CD4-positive, alpha-beta T cell (primary cell): ENCODE results near the gene TMBIM1. TPM values are rescaled to one million over a fixed set of nuclear protein-coding genes. Genes with fewer than 3 reads are reported as not detected.

Experiments
- ATAC-seq: fragments of 200-7000 bp; cut with Tn5 transposase; one replicate; pipeline ENCODE4 v1.10.0; 2022; ENCODE audit warnings: mild to moderate bottlenecking; ENCODE audit not compliant: poor library complexity
- CTCF ChIA-PET: fragments of 350-600 bp; sonication (Branson Sonifier 250); formaldehyde crosslinking; loops from one replicate; lab custom pipeline; 2021; ENCODE audit warnings: antibody characterized with exemption, inconsistent platforms; lab: Charles Lee
- POLR2A ChIA-PET: fragments of 350-600 bp; sonication (Branson Sonifier 250); formaldehyde crosslinking; loops from one replicate; lab custom pipeline; 2021; ENCODE audit warnings: antibody characterized with exemption, inconsistent platforms; lab: Charles Lee
- DNase-seq, 14 experiments: peaks; one replicate each; pipeline ENCODE4 v3.0.0-alpha.2; 2013 to 2020; ENCODE audit warnings: mixed read lengths in 2 of 14
- H3K27ac ChIP-seq, 2 donors: one replicate each; pipeline versions ENCODE4 v1.5.1 to v1.7.0; 2013; ENCODE audit warnings: low read length in 2 of 2, low read depth in 1 of 2, mild to moderate bottlenecking in 1 of 2
- H3K27me3 ChIP-seq, 2 experiments: 1 replicate in 1 of 2; 2 replicates in 1 of 2; pipeline versions ENCODE4 v1.6.1 to v1.7.0; 2013; ENCODE audit warnings: low read length in 2 of 2, control low read depth in 1 of 2, mild to moderate bottlenecking in 1 of 2, moderate library complexity in 1 of 2; ENCODE audit not compliant: insufficient read depth in 2 of 2, control insufficient read depth in 1 of 2
- H3K36me3 ChIP-seq: one replicate; pipeline ENCODE4 v1.6.1; 2013; ENCODE audit warnings: low read length, control low read depth; ENCODE audit not compliant: insufficient read depth
- H3K4me1 ChIP-seq: one replicate; pipeline ENCODE4 v1.6.1; 2013; ENCODE audit warnings: low read length, control low read depth; ENCODE audit not compliant: insufficient read depth
- H3K4me3 ChIP-seq: one replicate; pipeline ENCODE4 v1.5.1; 2013; ENCODE audit warnings: mild to moderate bottlenecking, low read length, moderate library complexity
- H3K9me3 ChIP-seq, 2 experiments: 1 replicate in 1 of 2; 2 replicates in 1 of 2; pipeline versions ENCODE4 v1.6.1 to v1.7.0; 2013; ENCODE audit warnings: low read length in 2 of 2, mild to moderate bottlenecking in 2 of 2, control low read depth in 1 of 2, moderate library complexity in 1 of 2; ENCODE audit not compliant: control insufficient read depth in 1 of 2, insufficient read depth in 1 of 2
- H3K27ac Mint-ChIP-seq: one replicate; pipeline ENCODE4 v1.8.0; 2020; ENCODE audit warnings: mixed read lengths
- H3K27me3 Mint-ChIP-seq: one replicate; pipeline ENCODE4 v1.8.0; 2021; ENCODE audit warnings: mixed read lengths
- H3K36me3 Mint-ChIP-seq: one replicate; pipeline ENCODE4 v1.8.0; 2021; ENCODE audit warnings: low read depth, mixed read lengths
- H3K4me1 Mint-ChIP-seq: one replicate; pipeline ENCODE4 v1.8.0; 2021; ENCODE audit warnings: low read depth, mixed read lengths
- H3K4me3 Mint-ChIP-seq: one replicate; pipeline ENCODE4 v1.8.0; 2020; ENCODE audit warnings: mild to moderate bottlenecking, mixed read lengths
- H3K9me3 Mint-ChIP-seq: one replicate; pipeline ENCODE4 v1.8.0; 2020; ENCODE audit warnings: mixed read lengths
- CTCF ChIP-seq: fragments of 200-600 bp; IDR thresholded peaks from one replicate; pipeline ENCODE4 v1.8.0; 2022; ENCODE audit warnings: antibody characterized with exemption, mild to moderate bottlenecking
- intact Hi-C, 2 experiments: fragments of 100-400 bp; cut with DNase I in 1 of 2; cut with micrococcal nuclease in 1 of 2; formaldehyde crosslinking; loops; one replicate each; pipeline versions ENCODE4 v1.15.1 to v1.9.0; 2023 to 2025; cut with DNase I, micrococcal nuclease
- total RNA-seq, 174 experiments: library from RNA in 2 of 174; stranded (reverse) in 2 of 174; gene quantifications; one replicate each; pipeline ENCODE4 v1.2.3 and lab custom pipeline; 2021 to 2026

The TMBIM1 gene
- total RNA-seq, 2 experiments from 2014 or later = 99.2 to 102 TPM

GRCh38 chr2:218238887-218239286, 53.4 kb downstream of the TMBIM1 start:
- Histone ChIP-seq H3K27ac (no peak overlapping the region), H3K4me1 (peaks cover 2% of the 10 kb centered on the region), H3K4me3 (no peak overlapping the region), H3K9me3 (no peaks in the 10 kb centered on the region), H3K36me3 (peaks cover 95% of the 10 kb centered on the region), H3K27me3 (no peaks in the 10 kb centered on the region)
- intact Hi-C loops = no loop called here
- peak overlapping the region; percentile 33 for H3K27ac Mint-ChIP-seq
- DNase-seq (no peak), ATAC-seq (no peak)
- H3K4me3 Mint-ChIP-seq = no peak overlapping the region
- ChIA-PET CTCF (interaction anchor here (0.7 to 1.4 kb wide), 2 partner anchors 9 to 31 kb away, joined by 3 to 9 read pairs; no protein-coding TSS in a partner anchor), POLR2A (no interaction called here)
- H3K27me3 Mint-ChIP-seq = no peaks in the 10 kb centered on the region
- peaks cover 26% of the 10 kb centered on the region for H3K4me1 Mint-ChIP-seq
- H3K36me3 Mint-ChIP-seq = peaks cover 100% of the 10 kb centered on the region
- no peaks in the 10 kb centered on the region for H3K9me3 Mint-ChIP-seq
- TF ChIP-seq CTCF = no peak

- CTCF ChIA-PET = no interaction called here
- no peak for DNase-seq
- peaks cover 98% of the 10 kb centered on the region for H3K36me3 Mint-ChIP-seq
Observed at GRCh38 chr2:218236829-218237228, 55.5 kb downstream of the TMBIM1 start.

GRCh38 chr2:218235017-218235416, 57.3 kb downstream of the TMBIM1 start:
- Histone ChIP-seq H3K9me3 (no peaks in the 10 kb centered on the region), H3K4me1 (peaks cover 24% of the 10 kb centered on the region), H3K4me3 (no peak overlapping the region), H3K36me3 (peaks cover 95% of the 10 kb centered on the region), H3K27ac (no peak overlapping the region), H3K27me3 (no peaks in the 10 kb centered on the region)
- Mint-ChIP-seq H3K27ac (no peak overlapping the region), H3K4me3 (no peak overlapping the region), H3K9me3 (no peaks in the 10 kb centered on the region), H3K4me1 (peaks cover 36% of the 10 kb centered on the region), H3K36me3 (peaks cover 96% of the 10 kb centered on the region), H3K27me3 (no peaks in the 10 kb centered on the region)
- DNase-seq (no peak), ATAC-seq (no peak)
- no peak for TF ChIP-seq CTCF
- CTCF ChIA-PET = no interaction called here
- POLR2A ChIA-PET = no interaction called here
- intact Hi-C loops = no loop called here

More at GRCh38 chr2:218236829-218237228, 55.5 kb downstream of the TMBIM1 start:
- POLR2A ChIA-PET = no interaction called here
- peaks cover 30% of the 10 kb centered on the region for H3K4me1 Mint-ChIP-seq
- no peaks in the 10 kb centered on the region for H3K27me3 Mint-ChIP-seq
- no peaks in the 10 kb centered on the region for H3K9me3 Mint-ChIP-seq
- Histone ChIP-seq H3K9me3 (no peaks in the 10 kb centered on the region), H3K4me3 (no peak overlapping the region), H3K27me3 (no peaks in the 10 kb centered on the region), H3K36me3 (peaks cover 94% of the 10 kb centered on the region), H3K27ac (no peak overlapping the region), H3K4me1 (peaks cover 6% of the 10 kb centered on the region)
- intact Hi-C loops = no loop called here
- no peak for TF ChIP-seq CTCF
- H3K4me3 Mint-ChIP-seq = no peak overlapping the region
- no peak overlapping the region for H3K27ac Mint-ChIP-seq
- ATAC-seq = no peak
